22Rv1 (cell line): ENCODE measurements around the gene AGER.
"Not testable (repeated sequence)": the region's sequence is repeated elsewhere in the genome, so short reads cannot be mapped to it uniquely, and the experiment has no call there.

Experiments
- H3K27ac ChIP-seq: fragments of 450-650 bp; 2 replicates; pipeline ENCODE4 v1.5.1; 2017
- CTCF ChIP-seq: fragments of 450-650 bp; IDR thresholded peaks from 2 replicates; pipeline ENCODE4 v1.5.1; 2017; ENCODE audit warnings: mild to moderate bottlenecking
- ZFX ChIP-seq: fragments of 450-650 bp; IDR thresholded peaks from 2 replicates; pipeline ENCODE4 v1.6.1; 2017; ENCODE audit warnings: antibody characterized with exemption, borderline replicate concordance

Gene AGER

GRCh38 chr6:32218167-32218566 lies 34.1 kb upstream of the AGER start:
- TF ChIP-seq CTCF: no peak
- TF ChIP-seq ZFX: no peak

GRCh38 chr6:32216998-32217397 lies 32.9 kb upstream of the AGER start:
- TF ChIP-seq CTCF (no peak), ZFX (no peak)
- no peak overlapping the region for H3K27ac ChIP-seq

More at GRCh38 chr6:32218167-32218566, 34.1 kb upstream of the AGER start:
- no peak overlapping the region for H3K27ac ChIP-seq

- no peak overlapping the region for H3K27ac ChIP-seq
- TF ChIP-seq CTCF: no peak
- no peak for TF ChIP-seq ZFX
These were observed 32.2 kb upstream of the AGER start for GRCh38 chr6:32216285-32216684.

GRCh38 chr6:32215617-32216016 lies 31.6 kb upstream of the AGER start:
- TF ChIP-seq CTCF (no peak), ZFX (no peak)
- H3K27ac ChIP-seq: no peak overlapping the region

- no peak overlapping the region for H3K27ac ChIP-seq
These were observed 30.1 kb upstream of the AGER start for GRCh38 chr6:32214126-32214525.

GRCh38 chr6:32213649-32214048 lies 29.6 kb upstream of the AGER start:
- no peak overlapping the region for H3K27ac ChIP-seq
- TF ChIP-seq ZFX (no peak), CTCF (no peak)

More at GRCh38 chr6:32214126-32214525, 30.1 kb upstream of the AGER start:
- TF ChIP-seq ZFX (no peak), CTCF (no peak)

GRCh38 chr6:32212076-32212760 lies 28.2 kb upstream of the AGER start:
- no peak overlapping the region for H3K27ac ChIP-seq
- TF ChIP-seq ZFX (no peak), CTCF (no peak)

GRCh38 chr6:32211432-32211831 lies 27.4 kb upstream of the AGER start:
- not testable (repeated sequence) for H3K27ac ChIP-seq
